NCI-H748 treated with DMSO at 0.1 percent for 48 hours (cell line): ENCODE data around the gene FRMD8.

ENCODE experiments used
- DNase-seq: peaks from one replicate; lab custom pipeline; 2025; lab: John Stamatoyannopoulos, UW

FRMD8 gene, protein sequence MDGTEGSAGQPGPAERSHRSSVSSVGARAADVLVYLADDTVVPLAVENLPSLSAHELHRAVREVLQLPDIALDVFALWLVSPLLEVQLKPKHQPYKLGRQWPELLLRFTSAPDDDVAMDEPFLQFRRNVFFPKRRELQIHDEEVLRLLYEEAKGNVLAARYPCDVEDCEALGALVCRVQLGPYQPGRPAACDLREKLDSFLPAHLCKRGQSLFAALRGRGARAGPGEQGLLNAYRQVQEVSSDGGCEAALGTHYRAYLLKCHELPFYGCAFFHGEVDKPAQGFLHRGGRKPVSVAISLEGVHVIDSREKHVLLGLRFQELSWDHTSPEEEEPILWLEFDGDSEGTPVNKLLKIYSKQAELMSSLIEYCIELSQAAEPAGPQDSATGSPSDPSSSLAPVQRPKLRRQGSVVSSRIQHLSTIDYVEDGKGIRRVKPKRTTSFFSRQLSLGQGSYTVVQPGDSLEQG

DNA sequence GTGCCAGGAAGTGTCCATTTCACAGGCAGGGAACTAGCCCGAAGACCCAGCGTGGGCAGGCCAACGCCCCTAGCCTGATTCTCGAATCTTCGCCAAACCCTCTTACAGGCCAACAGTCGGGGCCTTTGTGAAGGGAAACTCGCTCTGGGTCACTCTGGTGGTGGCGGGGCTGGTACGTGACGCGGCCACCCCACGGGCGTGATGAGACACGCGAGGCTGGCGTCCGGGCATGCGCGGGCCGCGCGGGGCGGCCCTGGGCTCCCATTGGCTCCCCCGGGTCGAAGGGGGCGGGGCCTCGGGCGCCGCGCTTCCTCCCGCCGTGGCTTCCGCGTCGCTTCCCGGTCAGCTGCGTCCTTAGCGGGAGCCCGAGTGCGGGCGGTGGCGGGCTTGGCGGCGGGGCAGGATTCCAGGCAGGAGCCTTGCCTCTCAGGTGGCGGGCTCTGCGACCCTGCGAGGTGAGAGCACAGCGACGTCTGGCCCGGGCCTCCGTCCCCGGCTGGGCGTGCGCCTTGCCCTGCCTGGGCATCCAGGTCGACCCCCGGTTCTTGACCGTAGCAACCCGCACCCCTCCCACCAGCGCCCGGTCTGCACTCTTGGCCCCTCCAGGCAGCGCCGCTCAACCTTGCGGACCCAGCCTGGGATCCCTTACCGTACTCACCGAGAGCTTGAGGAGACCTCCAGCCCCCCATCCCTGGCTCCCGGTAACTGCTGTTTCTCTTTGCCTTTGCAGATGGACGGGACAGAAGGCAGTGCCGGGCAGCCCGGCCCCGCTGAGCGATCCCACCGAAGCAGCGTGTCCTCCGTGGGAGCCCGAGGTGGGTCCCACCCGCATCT, at the start of gene FRMD8:
Gene FRMD8 (plus strand): TSS at position 331 of the 834 bp plus-strand sequence. CDS start 400 bp downstream, at position 731.
- peak; percentile 63 for DNase-seq

DNA sequence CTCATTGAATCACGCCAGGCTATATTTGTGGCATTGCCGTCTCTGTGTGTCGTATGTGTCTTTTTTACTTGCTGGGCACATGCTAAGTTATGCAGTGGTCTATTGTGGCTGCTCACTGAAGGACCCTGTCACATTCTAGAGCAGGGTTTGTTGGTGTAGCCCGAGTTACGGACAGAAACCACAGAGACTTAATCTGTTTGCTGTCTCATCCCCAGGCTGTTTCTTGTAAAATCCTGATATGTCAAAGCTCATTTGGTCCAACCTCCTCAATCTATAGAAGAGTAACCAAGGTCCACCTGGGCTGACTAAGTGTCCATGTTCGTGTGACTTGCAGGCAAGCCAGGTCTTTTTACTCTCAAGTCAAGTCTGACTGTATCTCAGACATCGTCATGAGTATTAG, 47.8 kb upstream of the FRMD8 start:
- no peak for DNase-seq

DNA sequence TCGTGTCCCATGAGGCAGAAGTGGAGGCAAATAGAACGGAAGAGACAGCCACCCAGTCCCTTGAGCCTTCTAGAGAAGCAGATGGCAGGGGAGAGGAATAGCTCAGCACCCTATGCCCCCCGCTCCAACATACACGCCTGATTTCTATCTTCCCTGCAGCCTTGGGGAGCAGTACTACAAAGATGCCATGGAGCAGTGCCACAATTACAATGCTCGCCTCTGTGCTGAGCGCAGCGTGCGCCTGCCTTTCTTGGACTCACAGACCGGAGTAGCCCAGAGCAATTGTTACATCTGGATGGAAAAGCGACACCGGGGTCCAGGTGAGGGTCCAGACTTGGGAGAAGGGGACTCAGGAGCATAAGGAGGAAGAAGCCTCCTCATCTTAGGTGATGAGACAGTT, 46.2 kb upstream of the FRMD8 start:
- no peak for DNase-seq

DNA sequence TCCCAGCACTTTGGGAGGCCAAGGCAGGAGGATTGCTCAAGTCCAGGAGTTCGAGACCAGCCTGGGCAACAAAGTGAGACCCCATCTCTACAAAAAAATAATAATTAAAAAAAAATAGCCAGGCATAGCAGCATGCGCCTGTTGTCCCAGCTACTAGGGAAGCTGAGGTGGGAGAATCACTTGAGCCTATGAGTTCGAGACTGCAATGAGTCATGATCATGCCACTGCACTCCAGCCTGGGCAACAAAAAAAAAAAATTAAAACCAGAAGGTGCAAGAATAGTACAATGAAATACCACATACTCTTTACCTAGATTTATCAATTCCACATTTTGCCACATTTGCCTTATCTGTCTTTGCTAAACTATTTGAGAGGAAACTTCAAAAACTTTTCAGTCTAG, 44.6 kb upstream of the FRMD8 start:
- DNase-seq, result no peak

DNA sequence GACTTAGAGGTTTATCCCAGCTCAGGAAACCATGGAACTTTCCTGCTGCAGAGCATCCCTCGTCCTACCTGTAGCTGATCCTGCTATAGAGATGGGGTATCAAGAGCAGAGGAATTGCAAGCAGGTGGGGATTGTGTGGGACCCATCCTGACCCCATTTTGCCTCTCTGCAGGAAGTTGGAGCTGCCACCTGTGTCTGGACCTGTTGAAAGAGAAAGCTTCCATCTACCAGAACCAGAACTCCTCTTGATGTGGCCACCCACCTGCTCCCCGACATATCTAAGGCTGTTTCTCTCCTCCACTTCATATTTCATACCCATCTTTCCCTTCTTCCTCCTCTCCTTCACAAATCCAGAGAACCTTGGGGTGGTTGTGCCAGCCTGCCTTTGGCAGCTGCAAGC, 34.9 kb upstream of the FRMD8 start:
- no peak for DNase-seq

DNA sequence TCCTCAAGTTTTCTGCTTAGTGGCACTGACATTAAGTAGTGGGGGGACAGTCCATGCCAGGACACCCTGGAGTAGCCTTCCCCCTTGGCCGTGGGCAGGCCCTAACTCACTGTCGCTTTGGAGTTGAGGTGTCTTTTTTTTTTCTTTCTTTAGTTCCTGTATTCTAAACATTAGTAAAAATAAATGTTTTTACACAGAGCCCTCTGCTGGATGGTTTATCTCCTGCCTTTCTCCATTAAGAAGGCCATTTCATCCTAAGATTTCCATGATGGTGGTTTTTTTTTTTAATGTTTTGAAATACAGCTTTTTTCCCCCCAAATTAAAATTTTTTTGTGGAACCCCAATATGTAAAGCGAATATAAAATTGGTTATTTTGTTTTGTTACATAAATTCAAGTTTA, 33.7 kb upstream of the FRMD8 start:
- no peak for DNase-seq

DNA sequence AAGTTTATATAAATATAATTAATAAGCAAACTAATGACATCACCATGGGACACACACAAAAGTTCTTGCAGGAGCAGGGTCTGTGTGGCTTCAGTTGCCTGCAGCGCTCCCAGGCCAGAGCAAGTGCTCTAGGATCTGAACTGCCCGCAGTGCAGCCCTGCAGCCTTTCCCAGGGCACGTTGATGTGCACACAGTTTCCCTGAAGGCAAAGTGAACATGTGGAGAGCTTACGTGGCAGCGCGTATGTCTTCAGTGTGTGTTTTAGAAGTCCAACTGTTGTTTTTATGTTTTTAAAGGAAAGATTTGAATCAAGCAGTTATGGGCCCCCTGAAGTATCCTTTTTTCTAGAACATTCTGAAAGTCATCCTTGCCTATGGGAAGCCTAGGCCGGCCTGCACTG, 33.1 kb upstream of the FRMD8 start:
- DNase-seq, result no peak

DNA sequence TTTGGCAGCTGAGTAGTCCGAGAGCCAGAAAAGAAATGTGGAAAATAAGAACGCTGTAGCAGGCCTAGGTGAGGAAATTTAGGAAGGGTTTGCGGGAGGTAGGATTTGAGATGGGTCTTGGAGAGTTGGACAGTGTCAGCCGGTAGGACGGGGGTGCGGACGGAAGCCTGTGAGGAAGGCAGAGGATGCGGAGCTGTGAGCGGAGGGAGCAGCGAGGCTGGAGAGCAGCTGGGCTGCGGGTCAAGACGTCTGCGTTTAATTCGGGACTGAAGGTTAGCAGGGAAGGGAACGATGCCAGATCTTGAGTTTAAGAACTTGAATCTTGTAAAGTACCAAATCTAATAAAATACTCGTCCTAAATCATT, 32.6 kb upstream of the FRMD8 start:
- DNase-seq, result no peak

DNA sequence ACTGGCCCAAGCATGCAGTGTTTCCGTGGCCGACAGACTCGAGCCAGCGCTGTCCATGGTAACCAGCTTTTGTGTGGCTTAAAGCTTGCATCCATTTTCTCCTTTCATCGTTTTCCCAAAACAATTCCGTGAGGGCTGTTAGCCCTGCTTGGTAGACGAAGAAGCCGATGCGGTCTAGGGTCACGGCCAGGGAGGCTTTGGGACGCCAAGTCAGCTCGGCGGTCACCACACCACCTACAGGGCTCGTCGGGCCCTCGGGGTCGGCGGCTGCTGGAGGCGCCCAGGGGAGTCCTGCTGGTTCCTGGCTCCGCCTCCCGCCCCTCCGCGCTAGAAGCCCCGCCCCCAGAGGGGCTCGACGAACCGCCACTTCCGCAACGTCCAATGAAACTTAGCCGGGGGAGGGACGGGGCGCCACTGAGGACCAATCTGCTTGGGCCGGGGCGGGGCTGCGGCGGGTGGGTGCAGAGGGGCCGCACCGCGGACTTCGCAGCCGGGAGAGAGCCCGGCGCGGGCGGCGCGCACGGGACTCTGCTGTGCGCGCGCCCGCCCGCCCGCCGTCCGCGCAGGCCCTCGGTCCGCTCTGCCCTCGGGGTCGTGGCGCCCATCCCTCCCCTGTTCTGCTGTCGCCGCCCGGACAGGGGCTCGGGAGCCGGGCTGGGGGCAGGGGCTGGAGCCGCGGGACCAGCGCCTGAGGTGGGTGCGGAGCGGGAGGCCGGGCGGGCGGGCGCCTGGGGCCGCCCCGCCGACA, 32.0 kb upstream of the FRMD8 start, which contains the start of gene TIGD3:
Gene TIGD3 (plus strand): TSS at position 487 of the 748 bp plus-strand sequence. CDS start 1,058 bp downstream, outside the sequence.
- peak; percentile 93 for DNase-seq

DNA sequence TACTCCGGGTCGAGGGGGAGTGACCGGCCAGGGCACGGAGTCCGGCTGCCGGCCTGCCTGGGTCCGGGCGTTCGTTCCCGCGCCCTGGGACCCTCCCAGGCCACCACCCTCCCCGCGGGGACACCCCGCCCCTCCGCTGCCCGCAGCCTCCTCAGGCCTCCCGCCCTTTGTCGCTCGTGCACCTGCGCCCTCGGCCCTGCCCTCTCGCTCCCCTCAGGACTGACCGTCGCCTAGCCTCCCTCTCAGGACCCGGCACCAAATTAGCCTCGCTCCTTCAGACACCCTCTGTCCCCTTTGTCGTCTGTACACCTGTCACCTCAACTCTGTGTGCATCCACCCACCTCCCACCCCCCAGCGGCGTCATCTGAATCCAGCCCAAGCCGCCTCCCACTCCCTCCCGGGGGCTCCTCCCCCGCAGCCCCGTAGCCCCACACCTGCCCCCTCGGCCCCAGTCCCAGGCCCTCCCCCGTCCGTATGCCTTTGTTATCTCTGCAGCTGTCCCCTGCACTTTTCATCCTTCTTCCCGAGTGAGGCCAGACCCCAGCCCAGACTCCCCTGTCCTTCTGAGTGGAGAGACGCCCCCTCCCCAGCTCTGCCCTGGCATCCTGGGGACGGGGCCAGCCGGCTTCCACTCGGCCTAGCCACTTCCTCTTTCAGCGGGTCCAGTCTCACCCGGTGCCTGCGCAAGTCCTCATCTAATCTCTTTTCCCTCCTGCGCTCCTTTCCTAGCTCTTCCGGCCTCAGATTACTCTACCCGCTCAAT, 31.2 kb upstream of the FRMD8 start:
- DNase-seq, result peak; percentile 55

DNA sequence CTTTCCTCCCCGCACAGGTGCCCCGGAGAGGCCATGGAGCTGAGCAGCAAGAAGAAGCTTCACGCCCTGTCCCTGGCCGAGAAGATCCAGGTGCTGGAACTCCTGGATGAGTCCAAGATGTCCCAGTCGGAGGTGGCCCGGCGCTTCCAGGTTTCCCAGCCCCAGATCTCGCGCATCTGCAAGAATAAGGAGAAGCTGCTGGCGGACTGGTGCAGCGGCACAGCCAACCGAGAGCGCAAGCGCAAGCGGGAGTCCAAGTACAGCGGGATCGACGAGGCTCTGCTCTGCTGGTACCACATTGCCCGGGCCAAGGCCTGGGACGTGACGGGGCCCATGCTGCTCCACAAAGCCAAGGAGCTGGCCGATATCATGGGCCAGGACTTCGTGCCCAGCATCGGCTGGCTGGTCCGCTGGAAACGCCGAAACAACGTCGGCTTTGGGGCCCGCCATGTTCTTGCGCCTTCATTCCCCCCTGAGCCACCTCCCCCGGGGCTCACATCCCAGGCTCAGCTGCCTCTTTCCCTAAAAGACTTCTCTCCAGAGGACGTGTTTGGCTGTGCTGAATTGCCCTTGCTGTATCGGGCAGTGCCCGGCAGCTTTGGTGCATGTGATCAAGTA, 30.6 kb upstream of the FRMD8 start:
- DNase-seq, result peak; percentile 40

DNA sequence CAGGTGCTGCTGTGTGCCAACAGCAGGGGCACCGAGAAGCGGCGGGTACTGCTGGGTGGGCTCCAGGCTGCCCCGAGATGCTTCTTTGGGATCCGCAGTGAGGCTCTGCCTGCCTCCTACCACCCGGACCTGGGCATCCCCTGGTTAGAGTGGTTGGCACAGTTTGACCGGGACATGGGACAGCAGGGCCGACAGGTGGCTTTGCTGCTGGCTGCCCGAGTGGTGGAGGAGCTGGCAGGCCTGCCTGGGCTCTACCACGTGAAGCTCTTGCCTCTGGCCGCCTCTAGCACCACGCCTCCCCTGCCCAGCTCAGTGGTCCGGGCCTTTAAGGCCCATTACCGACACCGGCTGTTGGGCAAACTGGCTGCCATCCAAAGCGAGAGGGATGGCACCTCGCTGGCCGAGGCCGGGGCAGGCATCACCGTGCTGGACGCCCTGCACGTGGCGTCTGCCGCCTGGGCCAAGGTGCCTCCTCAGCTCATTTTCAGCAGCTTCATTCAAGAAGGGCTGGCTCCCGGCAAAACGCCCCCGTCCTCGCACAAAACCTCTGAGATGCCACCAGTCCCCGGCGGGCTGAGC, 30.0 kb upstream of the FRMD8 start:
- no peak for DNase-seq

DNA sequence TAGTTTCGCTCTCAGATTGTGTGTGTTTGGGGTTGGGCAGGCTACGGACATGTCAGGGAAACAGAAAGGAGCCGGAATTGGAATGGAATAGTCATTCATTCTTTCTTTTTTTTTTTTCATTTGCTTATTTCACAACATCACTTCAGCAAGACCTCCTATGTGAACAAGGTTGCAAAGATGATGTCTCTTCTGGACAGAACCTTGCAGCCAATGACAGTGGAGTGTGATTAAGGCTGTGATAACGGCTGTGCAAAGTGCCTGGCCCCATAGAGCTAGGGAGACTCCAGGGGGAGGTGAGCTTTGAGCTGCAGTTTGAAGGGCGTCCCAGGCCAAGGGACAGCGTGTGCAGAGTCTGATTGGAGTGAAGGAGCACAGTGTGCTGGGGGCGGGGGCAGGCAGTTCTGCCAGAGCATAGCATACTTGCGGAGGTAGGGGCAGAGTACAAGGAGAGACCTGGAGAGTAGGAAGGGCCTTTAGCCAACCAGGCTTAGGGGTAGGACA, 28.5 kb upstream of the FRMD8 start:
- no peak for DNase-seq

DNA sequence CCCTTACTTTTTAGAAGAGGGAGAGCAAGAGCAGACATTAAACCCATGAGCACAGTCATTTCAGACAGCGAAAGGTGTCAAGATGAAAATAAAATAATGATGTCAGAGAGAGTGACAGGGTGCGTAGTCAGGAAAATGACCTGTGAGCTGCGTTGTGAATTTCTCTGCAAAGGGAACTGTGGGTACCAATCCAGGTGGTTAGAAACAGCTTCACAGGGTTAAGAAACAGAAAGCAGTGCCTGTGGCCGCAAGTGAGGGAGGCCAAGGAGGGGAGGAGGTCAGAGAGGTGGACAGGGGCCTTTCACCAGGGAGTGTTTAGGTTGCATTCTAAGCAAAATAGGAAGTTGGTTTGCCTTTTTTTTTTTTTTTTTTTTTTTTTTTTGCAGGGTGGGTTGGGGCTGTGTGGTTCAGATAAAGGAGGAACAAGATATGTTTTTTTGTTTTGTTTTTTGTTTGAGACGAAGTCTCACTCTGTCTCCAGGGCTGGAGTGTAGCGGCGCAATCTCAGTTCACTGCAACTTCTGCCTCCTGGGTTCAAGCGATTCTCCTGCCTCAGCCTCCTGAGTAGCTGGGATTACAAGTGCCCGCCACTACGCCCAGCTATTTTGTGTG, 24.0 kb upstream of the FRMD8 start:
- no peak for DNase-seq

DNA sequence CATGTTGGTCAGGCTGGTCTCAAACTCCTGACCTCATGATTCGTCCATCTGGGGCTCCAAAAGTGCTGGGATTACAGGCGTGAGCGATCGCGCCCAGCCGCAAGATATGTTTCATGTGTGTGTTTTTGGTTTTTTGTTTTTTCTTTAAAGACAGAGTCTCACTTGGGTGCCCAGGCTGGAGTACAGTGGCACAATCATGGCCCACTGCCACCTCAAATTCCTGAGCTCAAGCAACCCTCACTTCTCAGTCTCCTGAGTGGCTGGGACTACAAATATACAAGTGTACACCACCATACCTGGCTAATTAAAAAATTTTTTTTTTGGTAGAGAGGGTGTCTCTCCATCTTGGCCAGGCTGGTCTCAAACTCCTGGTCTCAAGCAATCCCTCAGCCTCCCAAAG, 23.5 kb upstream of the FRMD8 start:
- no peak for DNase-seq

DNA sequence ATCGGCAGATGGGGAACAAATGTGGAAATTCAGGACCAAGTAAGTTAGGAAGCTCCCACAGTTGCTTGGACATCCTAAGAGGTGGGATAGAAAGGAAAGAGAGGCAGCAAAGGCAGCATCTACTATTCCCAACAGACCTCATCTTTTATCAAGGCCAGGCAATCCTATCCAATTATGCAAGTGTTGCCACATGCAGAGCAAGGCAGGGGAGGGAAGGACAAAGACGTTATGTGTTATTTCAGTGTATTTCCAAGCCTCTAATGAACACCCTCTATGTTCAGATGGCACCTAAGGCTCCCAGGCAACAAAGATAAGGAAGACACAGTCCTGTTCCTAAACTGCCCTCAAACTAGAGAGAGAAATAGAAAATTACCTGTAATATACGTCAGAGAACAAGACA, 22.7 kb upstream of the FRMD8 start:
- DNase-seq, result no peak

DNA sequence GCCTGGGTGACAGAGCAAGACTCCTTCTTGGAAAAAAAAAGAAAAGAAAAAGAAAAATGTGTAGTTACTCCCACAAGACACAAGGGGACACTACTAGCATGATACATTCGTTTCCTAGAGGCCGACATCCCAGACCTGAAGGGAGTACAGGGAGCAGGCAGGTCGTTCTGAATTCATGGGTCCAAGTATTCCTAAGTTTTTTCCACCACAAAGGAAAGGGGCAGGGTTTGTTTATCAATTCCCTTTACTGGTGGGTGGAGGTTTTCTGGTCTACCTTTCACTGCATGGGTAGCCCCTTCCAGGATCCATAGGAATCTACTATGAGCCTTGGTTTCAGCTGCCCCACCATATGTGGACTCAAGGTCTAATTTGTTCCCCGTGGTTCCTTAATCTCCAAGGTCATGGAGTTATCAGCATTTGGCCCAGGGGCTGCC, 20.1 kb upstream of the FRMD8 start:
- peak; percentile 81 for DNase-seq

DNA sequence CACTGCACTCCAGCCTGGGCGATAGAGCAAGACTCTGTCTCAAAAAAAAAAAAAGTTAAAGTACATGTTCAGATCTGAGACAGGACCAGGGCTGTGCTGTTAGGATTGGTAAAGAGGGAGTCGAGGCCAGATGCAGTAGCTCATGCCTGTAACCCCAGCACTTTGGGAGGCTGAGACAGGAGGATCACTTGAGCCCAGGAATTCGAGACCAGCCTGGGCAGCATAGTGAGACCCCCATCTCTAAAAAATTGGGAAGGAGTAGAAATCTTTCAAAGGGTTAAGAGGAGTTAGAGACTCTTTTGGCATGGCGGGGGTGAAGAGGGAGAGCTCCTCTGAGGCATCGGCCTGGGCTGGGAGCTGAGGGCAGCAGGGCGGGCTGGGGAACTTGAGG, 15.8 kb upstream of the FRMD8 start:
- no peak for DNase-seq

DNA sequence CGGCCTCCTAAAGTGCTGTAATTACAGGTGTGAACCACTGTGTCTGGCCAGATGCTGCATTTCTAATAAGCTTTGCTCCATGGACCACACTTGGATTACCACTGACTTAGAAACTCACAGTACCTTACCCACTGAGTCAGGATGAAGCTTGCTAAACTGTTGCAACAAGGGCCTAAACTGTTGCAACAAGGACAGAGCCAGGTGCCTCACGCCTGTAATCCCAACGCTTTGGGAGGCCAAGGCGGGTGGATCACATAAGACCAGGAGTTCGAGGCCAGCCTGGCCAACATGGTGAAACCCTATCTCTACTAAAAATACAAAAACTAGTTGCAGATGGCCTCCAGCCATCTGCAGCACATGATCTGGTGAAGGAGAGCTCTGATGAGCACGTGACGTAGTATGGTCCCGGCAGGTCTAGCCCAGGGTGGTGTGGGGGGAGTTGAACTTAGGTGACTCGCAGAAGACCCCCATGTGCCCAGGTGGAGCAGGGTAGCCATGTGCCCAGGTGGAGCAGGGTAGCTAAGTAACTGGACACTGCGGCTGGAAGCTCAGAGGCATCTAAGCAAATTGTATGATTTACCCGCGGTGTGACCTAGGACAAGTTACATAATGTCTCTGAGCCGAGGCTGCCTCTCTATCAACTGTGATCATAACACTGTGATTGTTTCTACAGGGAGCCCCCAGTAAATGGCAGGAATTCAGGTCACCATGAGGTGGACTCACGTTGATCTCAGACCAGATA, 12.4 kb upstream of the FRMD8 start:
- DNase-seq, result no peak
